HG03196 (cell line): ENCODE measurements around the gene MITF.

Experiments
- ATAC-seq: cut with Tn5 transposase; IDR thresholded peaks from one replicate; pipeline ENCODE4 v1.9.1; 2021; ENCODE audit not compliant: unreplicated experiment

MITF gene

DNA sequence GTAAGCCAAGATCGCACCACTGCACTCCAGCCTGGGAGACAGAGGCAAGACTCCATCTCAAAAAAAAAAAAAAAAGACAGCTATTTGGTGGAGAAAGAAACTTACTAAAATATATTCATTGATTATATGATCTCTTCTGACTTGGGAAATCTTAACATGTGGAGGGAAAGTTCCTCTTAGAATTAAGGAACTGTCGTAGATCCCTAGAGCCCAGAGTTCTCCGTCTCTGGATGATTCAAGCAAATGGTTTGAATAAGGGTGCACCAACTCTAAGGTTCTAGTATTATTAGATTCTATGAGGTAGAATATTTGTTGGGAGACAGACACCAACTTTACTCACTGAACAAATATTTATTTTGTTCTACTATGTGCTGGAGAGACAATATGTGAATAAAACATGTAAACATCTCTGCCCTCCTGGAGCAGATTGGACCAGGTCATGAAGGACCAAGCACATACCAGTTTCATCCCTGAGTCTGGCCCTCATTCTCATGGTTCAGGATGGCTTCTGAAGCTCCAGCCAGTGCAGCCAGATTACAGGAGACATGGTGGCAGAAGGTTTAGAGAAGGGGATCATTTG is 129.7 kb downstream of the MITF start:
- no peak for ATAC-seq

DNA sequence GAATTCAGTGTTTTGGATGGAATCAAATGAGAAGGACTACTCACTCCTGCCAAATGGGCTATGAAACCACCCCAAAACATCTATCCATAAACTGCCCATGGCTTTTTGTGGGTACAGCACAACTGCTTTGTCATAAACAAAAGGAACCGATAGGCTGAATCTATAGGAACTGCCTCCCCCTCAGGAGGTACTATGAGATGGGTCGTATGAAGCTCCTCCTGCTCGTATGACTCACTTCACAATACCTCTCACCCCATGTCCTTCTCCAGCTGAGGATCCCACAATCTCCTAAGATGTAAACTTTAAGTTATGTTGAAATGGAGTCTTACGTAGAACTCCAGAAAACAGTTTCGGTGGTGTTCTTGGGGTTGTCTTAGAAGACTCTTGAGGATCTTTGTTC is 130.4 kb downstream of the MITF start:
- ATAC-seq = no peak

GRCh38 chr3:69871251-69871650 is 132.0 kb downstream of the MITF start:
- no peak for ATAC-seq

- ATAC-seq = no peak
Measured at GRCh38 chr3:69871868-69872267, 132.6 kb downstream of the MITF start.

- no peak for ATAC-seq
Measured at GRCh38 chr3:69872783-69873378, 133.6 kb downstream of the MITF start.

- ATAC-seq = no peak
Measured at GRCh38 chr3:69876073-69876472, 136.8 kb downstream of the MITF start.

GRCh38 chr3:69878254-69878653 is 139.0 kb downstream of the MITF start:
- no peak for ATAC-seq

DNA sequence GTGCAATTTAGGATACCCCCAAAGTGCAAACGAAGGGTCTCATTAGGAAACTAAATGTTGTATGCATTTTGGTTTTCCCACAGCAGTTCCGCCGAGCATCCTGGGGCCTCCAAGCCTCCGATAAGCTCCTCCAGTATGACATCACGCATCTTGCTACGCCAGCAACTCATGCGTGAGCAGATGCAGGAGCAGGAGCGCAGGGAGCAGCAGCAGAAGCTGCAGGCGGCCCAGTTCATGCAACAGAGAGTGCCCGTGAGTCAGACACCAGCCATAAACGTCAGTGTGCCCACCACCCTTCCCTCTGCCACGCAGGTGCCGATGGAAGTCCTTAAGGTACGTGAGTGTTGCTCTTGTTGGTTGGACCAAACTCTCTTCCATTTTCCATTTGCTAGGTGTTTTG is 139.8 kb downstream of the MITF start:
- no peak for ATAC-seq

DNA sequence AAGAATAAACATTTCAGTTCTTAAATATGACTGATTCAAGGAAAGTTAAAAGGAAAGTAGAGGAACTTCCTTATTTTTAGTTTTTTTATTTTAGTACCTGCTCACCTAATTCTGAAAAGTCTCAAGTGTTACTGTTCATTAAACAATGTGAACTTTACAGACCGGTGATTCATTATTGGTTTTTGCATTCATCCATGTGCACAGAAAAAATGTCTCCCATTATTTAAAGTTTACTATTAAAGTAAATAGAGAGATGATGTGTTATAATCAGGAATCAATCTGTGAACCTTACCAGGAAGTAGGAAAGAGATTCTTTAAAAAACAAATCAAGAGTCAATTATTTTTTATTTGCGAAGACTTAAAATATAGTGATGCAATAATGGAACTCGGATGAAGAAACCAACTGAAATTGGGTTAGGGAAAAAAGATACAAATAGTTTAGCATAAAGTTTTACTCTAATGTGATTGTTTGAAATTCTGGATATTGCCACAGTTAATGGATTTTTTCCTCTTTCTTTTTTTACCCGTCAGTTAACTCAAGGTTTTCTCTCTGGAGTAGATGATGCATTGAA is 140.9 kb downstream of the MITF start:
- no peak for ATAC-seq

DNA sequence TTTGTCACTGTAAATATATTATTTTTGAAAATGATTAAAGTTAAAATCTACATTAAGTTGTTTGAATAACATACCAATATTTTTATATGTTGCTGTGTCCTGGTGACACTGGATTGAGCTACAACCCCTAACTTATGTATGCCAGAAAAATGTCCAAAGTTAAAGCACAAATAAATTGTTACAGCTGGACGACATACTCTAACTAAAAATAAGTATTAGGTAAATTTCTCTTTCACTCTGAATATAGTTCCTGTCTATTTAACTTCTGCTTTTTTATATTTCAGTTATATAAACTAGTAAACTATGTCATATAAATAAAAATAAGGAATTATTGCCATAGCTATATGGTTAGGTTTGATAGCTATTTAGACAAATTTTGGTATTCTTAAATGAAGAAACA is 141.8 kb downstream of the MITF start:
- no peak for ATAC-seq

DNA sequence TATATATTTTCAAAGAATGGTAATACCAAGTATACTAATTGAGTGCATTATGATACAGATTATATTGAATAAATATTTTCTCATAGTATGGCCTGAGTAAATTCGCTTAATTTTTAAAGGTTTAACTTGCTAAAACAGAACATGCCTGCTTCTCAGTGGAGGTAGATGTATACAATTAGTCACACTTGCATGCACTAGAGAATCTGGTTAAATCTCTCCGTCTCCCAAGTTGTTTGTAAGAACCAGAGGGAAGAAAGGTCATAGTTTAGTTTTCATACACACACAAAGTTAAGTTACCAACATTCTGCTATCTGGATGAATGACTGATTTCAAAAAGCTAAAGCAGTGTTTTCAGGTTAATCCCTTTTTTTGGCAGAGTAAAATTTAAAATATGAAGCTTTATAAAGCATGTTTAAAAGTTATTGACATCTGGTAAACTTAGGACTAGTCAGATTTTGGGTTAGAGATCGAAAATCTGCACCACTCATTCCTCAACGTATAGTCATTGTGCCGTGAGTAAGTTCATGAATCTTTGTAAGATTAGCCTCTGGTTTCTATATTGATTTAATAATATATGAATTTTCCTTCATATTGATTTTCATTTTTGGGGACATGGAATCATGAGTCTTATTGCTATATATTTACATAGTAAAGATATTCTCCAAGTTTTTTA is 142.6 kb downstream of the MITF start:
- ATAC-seq = no peak

DNA sequence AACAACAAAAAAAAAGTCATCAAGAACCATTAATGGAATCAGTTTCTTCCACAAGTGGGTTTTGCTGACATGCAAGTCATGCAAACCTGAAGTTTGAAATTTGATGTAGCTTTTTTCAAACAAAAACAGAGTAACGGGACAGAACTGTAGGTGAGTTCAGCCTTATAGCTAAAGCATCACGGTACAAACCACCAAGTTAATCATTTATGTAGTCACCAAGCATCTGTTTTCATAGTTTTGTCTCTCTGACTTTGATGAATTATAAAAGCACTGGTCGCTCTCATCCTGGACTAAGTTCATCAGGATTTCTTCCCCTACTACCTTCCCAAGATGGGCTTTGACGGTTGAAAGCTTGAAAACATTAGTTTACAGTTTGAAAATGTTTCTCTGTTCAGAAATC is 143.3 kb downstream of the MITF start:
- no peak for ATAC-seq

- no peak for ATAC-seq
Measured at GRCh38 chr3:69888040-69888942, 149.0 kb downstream of the MITF start.

DNA sequence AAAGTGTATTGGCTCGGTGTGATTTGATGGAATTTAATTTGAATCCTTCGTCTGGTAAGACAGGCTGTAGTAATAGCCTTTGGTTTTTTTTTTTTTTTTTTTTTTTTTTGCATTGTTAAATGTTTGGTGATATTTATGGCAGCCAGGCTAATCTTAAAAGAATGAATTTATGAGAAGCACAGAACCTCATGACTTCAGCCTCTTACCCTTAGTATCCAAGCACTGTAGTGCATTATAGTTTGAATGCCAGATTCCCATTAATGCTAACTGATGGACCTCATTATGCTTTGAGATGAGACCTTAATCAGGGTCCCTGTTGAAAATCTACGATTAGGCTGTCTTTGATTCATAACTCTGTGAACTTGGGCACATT is 149.7 kb downstream of the MITF start:
- no peak for ATAC-seq

- ATAC-seq = no peak
Measured at GRCh38 chr3:69890084-69890483, 150.8 kb downstream of the MITF start.

- ATAC-seq = no peak
Measured at GRCh38 chr3:69890691-69891090, 151.4 kb downstream of the MITF start.

DNA sequence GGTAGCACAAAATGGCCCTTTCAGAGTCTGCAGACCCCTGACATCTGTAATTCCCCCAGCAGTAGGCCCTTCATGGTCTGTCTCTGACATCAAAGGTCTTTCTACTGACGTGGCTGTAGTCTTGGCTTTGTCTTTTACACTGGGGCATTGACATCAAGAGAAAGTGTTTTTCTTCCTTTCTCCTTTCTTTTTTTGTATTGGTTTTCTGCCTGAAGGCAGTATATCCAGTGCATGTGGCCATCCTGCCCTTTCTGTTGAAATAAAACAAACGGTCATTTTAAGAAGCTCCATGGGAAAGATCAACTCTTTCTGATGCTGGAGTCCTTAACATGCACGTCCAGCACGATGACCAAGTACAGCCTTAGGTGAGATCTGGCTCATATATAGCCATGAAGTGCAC is 153.4 kb downstream of the MITF start:
- no peak for ATAC-seq

- ATAC-seq = no peak
Measured at GRCh38 chr3:69893274-69893673, 154.0 kb downstream of the MITF start.

DNA sequence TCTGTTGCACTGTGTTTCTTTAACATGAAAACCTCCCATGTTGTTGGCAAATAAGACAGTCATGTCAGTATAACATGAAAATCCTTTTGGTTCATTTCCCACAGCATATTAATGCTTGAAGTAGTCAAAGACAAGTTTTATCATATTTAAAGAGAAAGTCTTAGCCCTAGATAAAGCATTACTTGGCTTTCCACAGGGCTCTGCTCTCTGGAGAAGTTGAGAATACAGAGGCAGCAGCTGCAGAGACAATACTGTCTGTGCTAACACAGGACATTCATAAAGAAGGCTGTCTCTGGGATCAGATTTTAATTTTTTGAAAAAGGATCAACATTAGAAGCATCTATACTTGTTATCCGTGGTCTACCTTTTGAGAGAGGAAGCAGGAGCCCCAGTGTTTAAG is 156.8 kb downstream of the MITF start:
- no peak for ATAC-seq

DNA sequence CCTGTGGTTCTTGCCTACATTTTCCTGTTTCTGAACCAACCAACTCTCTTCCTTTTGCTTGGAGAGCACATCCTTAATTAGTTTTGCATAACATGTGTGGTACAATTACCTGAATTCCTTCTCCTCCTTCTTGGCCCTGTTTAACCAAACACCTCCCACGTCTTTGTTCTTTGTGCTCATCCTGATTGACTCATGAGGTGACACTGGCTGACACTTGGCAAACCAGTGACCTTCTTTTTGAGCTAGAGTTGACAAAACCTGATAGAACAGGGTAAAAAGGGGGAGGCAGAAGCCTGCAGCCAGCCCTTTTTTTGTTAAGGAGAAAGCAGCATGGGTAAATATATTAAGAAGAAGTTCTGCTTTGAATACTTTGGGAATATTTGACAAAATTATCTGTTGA is 161.1 kb downstream of the MITF start:
- no peak for ATAC-seq

- ATAC-seq = no peak
Measured at GRCh38 chr3:69901802-69902201, 162.5 kb downstream of the MITF start.
